Fibroblast of skin of back (primary cell): Measurements from ENCODE around the gene MSI2.
"Not testable (repeated sequence)": the region's sequence is repeated elsewhere in the genome, so short reads cannot be mapped to it uniquely, and the experiment has no call there.

Experiments used
- DNase-seq: peaks from one replicate; pipeline ENCODE4 v3.0.0-alpha.2; 2013

MSI2 gene

DNA sequence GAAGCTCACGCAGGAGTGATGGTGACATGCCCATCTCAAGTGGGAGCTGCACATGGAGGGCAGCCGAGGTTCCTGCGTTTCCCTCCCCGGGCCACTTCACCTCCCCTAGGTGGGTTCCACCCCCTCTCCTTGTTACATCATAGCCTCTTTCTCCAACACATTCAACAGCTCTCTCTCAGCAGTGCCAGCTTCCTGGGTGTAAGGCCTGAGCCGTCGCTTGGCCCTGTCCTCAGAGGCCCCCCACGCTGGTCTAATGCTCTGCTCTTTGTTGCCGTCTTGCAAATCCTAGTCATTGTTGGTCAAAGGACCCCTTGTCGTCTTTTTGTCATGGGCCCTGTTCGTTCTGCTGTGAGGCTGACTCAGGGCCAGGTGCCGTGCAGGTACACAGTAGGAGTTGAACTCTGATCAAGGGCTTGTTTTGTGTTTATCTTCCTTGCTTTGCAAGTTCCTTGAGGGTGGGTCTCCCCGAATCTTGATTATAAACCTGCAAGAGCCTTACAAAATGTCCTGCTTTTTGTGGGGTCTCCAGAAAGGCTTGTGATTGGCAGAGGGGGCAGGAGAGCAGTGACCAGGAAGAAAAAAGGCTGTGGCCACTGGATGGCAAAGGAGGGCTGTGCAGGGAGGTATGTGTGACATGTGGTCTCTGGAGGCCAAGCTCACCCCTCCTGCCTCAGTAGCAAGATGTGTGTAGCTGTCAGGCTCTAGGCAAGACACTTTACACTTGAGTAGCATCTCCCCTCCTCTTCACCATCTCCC is 352.2 kb downstream of the MSI2 start:
- no peak for DNase-seq

DNA sequence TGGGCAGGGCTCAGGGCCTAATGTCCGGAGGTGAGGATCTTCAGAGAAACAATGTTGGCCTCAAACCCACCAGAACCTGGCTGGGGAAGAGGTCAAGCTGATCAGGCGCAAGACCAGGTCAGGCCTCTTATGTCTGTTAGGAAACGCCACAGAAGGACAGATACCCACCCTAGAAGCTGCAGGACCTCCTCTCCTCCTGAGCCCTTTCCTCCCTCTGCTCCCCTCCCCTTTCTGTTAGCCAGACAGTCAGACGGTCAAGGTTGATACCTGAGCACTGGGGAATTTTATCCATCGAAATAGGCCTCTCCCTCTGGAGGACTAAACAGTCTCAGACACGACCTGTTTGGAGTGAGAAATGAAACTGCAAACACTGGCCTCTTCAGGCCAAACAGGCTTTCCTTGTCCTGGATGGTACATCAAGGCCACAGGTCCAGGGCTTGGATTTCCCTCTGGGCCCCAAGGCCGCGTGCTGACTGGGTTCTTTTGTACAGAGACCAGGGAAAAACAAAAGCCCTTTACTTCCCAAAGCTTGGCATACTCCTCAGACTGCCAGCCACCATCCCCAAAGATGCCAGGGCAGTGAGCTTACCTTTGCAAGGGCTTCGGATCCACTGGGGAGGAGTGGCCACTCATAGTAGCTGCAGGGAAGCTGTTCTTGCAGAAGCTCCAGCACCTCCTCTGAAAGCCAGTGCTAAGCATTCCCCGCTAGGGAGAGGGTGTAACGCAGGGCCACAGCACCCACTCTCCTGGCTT is 353.0 kb downstream of the MSI2 start:
- DNase-seq: no peak

DNA sequence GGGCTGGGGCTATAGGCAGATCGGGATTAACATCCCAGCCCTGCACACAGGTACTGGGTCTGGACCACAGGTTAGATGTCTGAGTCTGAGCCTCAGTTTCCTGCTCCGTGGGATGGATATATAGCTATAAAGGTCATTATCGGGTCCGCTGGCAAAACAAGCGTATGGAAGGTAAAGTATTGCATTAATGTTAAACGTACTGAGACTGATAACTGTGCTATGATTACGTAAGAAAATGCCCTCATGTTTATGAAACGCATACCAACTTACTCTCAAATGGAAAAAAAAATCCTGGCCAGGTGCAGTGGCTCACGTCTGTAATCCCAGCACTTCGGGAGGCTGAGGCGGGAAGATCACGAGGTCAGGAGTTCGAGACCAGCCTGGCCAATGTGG is 353.6 kb downstream of the MSI2 start:
- no peak for DNase-seq

DNA sequence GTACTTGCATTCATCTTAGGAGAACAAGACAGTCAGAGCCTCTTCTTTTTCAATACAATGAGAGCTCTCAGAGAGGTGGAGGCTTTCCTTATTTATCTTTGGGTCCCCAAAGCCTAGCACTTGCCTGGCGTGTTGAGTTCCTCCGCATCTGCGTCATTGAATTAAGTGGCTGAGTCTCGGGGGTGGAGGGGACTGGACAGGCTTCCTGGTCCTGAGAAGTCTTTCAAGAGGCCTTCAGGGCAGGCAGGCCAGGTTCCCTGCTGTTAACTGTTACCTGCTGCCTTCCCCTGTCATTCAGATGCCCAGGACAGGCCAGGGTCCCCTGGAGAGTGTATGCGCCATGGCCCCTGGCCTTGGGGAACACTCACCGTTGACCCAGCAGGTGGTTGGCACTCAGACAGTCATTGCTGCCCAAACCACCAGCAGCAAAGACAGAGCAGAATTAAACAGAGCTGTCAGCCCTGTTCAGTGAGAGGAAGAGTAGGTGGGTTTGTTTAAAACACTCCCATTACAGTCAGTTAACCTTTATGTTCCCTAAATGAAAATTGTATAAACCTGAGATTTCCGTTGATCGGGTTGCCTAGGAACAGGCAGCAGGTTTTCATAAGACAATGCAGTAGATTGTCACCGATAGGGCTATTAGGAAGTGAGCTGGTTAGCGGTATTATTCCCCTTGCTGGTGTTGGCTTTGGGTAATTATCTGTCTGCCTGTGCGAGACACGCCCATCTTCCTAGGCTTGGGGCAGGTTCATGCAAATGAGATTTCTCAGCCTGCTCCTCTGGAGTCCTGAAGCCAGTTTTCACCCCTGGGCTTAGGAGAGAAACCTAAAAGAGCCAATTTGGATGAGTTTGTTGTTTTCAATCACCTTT is 356.1 kb downstream of the MSI2 start:
- no peak for DNase-seq

DNA sequence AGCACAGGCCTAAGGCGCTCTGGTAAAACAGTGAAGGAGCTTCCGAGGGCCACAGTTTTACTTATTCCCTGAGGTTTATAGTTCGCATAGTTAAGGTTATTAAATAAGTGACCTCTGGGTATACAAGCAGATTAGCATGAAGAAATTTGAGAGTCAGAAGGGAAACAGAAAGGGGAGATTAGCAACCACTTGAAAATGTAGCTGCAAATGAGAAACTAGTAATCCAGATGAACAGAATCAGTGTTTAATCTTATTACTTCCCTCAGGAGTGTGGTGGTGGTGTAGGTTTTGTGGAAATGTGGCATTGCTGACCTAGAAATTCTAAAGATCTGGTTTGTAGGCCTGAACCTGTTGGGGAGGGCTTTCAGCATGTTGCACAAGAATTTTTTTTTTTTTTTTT is 358.4 kb downstream of the MSI2 start:
- DNase-seq: no peak

DNA sequence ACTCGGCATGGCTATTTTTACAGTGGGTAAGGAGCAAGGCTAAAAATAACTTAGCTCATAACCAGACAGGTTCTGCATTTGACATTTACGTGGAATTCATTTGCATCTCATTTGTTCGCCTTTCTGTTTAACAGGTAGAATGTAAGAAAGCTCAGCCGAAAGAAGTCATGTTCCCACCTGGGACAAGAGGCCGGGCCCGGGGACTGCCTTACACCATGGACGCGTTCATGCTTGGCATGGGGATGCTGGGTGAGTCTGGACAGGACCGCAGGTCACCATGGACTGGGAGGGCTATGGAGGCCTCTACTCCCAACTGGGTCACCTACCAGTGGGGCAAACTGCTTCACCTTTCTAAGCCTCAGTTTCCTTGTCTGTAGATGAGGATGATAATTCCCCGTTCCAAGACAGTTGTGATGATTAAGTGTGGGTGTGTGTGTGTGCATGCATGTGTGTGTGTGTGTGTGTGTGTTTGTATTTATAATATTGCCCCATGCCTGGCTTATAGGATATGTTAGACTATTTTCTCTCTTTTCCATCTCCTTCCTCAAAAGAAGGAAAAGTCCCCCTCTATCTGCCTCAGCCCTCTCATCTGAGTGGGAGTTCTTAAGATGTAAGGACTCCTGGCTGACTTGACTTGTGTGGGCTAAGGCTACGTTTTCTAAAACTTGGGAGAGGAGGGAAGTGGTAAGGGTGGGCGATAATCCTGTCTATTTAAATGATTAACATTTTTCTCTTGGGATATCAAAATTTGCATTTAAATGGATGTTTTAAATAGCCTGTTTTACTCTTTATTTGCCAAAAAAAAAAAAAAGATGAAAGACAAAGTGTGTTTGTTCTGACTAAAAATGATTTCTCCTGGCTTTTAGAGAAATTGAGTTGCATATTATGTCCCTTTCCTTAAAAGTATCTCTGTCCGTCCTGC is 359.8 kb downstream of the MSI2 start:
- DNase-seq: no peak

DNA sequence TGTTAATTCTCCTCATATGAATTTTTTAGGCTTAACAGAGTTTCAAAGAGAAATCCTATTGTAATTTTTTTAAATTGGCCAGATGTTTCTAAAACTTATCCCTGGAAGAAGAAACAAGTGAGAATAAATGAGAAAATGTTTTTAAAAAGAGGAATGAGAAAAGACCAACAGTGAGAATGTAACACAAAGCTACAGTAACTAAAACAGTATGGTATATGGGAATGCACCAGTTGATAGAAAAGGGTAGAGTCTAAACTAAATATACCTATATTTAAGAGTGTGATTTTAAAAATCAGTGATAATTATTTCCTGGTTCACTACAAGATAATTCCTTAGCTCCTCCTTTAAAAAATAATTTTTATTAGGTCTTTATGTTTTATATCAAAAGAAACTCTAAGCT is 360.9 kb downstream of the MSI2 start:
- DNase-seq: no peak

DNA sequence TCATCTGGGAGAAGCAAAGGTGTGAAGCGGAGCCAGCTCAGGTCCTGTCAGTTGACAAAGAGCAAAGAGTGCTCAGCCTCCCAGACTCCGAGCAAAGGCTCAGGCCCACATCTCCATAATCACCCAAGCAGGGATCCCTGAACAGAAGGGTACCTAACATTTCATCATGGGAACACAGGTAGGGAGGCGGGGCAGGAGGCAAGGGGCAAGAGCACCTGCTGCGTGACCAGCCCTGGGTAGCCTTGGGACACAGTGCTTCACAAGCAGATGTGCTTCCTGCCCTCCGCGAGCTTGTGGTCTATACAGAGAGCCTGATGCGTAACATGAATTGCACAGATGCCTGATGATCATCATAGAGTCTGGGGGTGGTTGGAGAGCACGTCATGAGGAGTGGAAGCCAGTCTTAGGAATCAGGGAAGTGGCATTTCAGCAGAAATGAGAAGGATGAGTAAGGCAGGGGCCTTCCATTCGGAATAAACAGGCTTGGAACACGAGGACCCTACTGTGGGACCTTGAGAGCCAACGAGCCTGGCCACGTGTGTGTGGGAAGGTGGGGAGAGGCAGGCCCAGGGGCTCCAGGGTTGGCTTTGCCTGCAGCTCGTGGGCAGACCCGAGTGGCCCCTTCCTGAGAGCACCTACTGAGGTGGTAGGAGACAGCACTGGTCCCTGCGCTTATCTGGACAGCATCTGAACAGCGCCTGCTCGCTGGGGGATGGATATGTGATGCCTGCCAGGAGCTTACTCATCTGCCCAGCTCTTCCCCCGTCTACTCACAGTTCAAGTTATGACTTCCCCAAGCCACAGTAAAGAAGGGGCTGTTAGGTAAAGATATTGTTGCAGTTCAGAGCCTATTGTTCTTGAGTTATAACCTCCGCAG is 363.0 kb downstream of the MSI2 start:
- DNase-seq: no peak

DNA sequence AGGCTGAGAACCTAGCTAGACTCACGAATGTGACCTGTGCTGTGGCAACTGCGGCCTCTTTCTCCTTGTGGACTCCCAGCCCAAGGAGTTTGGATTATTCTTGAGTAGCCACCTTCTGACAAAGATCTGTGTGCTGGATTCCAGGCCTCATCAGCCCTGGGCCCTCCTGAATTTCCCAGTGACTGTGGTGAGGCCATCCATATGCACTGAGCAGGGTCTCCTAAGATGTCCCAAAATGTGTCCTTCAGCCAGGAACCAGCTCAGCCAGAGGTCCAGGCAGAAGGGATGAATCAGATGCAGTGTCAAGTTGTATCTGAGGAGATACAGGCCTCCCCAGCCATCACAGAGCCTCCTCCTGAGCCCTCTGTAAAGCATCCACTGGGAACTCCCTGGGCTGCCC is 364.3 kb downstream of the MSI2 start:
- no peak for DNase-seq

DNA sequence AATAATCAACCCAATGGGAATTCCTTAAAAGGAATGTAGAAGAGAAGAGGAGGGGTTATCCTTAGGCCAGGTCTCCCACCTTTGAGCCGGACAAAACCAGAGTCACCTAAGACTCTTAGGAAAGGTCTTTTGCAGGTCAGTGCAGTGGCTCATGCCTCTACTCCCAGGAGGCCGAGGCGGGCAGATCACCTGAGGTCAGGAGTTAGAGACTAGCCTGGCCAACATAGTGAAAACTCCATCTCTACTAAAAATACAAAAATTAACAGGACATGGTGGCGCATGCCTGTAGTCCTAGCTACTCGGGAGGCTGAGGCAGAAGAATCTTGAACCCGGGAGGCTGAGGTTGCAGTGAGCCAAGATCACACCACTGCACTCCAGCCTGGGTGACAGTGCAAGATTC is 365.5 kb downstream of the MSI2 start:
- DNase-seq: not testable (repeated sequence)

DNA sequence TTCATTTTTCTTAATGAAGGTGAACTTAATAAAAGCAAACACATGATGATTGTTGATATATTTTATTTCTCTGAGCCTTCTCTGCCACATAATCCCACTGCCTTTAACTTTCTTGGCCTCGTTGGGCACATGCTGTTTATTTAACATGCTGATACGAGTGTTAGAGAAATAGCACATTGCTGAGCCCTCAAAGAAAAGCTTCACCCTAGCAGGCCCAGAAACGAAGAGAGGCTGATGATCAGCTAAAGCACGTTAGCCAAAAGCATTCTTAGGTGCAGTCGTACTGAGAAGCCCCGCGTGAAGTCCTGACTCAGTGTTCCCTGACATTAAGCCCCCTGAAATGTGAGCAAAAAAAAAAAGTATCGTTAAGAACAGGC is 366.0 kb downstream of the MSI2 start:
- no peak for DNase-seq

DNA sequence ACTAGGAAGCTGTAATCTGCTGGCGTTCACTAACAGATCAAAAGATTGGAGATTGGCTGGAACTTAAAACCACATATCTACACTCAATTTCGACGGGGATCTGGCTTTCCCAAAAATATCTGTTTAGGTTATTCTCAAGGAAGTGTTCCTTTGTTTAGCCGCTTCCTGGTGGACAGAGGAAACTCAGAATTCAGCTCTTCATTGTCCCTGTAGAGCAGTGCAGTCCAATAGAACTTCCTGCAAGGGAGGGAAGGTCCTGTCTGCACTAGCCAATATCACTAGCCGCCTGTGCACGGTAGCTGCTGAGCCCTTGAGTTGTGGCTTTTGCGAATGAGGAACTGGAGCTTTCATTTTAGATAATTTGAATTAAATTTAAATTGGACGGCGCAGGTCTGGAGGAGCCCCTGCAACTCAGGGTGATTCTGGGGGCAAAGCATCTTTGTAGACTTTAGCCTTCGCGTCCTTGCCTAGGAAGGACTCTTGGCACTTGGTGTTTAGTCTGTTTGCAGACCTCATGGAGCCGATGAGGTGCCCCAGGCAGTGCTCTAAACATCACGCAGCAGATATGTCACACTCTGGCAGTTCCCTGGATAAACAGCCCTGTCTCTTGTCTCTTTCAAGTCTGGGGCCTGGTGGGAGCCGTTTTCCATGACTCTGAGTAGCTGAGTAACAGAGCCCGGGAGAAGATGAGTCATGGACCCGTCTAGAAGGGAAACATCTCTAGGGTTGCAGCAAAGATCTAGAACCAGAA is 366.5 kb downstream of the MSI2 start:
- DNase-seq: peak; percentile 75

DNA sequence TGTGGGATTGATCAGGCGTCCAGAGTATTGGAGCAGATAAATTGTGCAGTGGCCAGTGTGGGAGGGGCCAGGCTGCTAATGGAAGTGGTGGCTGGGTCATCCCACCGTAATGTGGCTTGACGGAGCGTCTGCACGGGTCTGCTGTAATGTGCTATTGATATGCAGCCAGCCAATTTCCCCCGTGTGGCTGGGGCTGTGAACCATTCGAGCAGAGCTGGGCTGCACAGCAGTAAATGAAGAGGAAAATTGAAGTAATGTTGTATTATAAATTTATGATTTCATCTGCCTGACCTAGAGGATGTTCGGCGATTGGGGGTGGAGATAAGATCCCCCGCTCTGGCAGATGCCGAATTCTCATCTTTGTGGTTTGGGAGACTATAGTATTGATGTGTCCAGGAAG is 367.3 kb downstream of the MSI2 start:
- DNase-seq: no peak

DNA sequence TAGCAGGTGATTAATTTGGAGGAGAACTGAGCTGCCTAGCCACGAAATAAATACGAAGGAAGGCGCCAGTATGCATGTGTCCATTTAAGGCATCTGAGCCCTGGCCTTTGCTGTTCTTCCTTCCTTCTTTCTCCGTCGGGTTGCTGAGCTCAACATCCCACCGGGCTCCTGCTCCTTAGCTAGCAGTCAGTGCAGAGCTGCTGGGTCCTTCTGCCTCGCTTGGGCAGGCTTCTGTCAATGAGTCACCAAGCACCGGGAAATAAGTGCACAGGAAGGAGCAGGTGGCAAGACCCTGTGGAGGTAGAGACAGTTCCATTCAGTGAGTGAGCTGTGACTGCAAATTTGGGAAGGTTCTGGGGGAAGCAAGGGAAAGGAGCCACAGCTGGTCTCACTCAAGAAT is 368.1 kb downstream of the MSI2 start:
- no peak for DNase-seq

DNA sequence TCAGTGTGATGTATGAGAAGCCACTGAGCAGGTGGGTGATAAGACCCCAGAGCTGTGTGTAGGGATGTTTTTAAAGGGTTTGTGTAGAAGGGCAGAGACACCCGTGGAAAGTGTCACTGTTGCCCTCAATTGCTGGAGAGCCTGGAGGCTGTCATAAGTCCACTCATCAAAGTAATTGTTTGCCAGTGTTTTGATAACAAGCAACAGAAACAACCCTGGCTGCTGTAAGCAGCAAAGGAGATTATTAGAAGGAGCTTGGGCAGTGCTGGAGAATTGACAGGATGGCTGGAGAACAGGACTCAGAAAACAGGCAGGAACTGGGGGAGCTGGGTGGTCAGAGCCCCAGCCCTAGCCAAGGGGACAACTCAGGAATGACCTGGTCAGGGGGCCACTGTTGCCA is 369.2 kb downstream of the MSI2 start:
- no peak for DNase-seq

DNA sequence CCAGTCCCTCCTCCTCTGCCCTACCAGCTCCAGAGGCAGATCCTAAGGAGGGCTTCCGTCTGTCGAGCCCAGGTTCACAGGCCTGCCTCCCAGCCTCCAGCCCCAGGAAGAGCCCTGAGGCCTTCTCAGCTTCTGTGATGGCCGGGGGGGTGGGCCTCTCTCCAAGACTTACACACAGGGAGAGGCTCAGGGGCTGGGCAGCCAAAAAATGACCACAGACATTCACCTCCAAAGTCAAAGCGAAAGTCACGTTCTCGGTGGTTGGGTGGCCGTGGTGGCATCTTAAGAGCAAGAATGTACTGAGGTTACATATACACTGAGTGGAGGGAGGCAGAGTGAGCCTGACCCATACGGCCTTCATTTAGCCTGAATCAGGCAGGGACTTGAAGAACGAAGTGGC is 369.6 kb downstream of the MSI2 start:
- no peak for DNase-seq

DNA sequence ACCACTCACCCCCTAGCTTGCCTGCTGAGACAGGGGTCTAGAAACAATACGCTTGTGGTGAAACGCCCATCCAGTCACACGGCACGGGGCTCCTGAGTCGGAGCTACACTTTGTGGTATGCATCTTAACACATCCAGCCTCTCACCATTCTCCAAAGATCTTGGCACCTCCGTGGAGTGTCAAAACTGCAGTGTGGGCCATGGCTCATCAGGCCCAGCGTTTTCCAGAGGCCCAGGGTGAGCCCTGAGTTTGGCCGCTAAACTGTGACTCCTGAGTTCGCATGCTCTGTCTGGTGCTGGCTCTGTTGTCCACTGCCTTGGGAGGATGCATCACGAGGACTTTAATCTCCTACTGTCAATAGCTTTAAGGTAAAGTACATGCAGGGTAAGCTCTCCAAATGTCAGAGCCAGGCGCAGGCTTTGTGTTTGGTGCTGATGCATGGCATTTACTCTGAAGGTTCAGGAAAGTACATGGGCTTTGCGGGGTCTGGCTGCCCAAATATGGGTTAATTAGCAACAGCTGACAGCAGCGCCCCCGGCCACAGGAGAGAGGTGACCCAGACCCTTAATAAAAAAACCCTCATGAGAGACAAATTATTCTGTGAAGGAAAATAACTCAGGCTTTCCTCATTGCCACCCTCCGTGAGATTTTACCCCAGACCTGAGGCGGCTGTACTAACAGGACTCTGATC is 370.3 kb downstream of the MSI2 start:
- DNase-seq: no peak

DNA sequence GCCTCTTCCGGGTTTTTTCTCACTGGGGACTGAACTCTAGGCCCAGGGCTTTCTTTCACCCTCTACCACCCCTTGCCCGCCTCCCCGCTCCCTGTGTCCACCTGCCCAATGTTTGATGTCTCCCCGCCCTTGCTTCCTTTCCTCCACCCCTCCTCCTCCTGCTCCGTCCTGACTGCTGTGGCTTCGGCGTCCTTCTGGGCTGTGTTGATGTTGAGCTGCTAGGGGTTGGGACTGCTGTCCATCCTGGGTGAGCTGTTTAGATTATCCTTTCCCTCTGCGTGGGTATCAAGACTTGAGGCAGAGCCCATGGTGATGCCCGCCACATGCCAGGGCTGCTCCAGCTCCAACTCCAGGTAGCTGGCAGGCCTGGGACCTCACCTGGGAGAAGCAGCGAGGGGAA is 371.3 kb downstream of the MSI2 start:
- DNase-seq: no peak

DNA sequence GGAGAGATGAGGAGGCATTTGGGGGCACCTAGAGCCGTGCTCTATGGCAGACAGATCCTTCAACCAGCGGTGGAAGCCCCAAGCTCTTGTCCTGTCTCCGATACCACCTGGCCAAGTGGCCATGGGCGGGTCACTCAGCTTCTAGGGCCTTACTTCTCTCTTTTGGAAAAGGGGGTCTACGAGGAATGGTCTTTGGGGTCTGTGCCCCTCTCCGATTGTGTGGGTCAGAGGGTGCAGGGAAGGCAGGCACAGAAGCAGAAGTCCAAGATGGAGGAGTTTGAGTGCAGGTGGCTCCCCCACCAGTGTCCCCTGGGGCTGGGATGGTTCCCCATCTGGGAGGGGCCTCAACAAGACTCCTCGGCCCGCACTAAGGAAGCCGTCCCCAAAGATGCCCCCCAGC is 372.1 kb downstream of the MSI2 start:
- DNase-seq: no peak

DNA sequence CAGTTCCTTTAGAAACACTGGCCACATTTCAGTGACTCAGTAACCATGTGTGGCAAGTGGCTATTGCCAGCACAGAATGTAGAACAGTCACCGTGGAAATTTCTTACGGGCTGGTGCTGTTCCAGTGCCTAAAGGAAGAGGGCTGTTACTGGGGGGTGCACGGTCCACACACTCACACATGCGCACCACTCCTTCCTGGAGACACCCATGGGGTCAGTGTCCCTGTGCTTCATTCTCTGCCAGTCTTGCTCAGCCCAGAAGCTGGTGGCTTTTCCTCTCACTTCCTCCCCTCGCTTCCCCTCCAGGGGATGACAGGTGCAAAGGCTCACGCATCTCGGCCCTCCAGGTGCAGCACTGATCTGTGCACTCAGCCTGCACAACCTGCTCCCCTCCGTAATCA is 373.1 kb downstream of the MSI2 start:
- DNase-seq: no peak
